RWPE1 (cell line): Measurements from ENCODE around the gene FRMD5.

Experiments
- CTCF ChIA-PET: fragments of 350-600 bp; sonication (Branson Sonifier 250); formaldehyde crosslinking; extraction: SDS; loops from one replicate; lab custom pipeline; 2021; lab: Yijun Ruan, JAX
- POLR2A ChIA-PET: fragments of 400-600 bp; formaldehyde crosslinking; extraction: SDS; loops from one replicate; lab custom pipeline; 2020; ENCODE audit warnings: antibody characterized with exemption; ENCODE audit not compliant: low non-redundant PET; lab: Yijun Ruan, JAX
- DNase-seq: peaks from one replicate; pipeline ENCODE4 v3.0.0; 2012; ENCODE audit warnings: low spot score
- H3K27ac ChIP-seq: fragments of 450-650 bp; 2 replicates; pipeline ENCODE4 v1.5.1; 2017
- CTCF ChIP-seq: fragments of 450-650 bp; conservative IDR thresholded peaks from 2 replicates; pipeline ENCODE4 v1.5.1; 2017; ENCODE audit warnings: low read depth, mild to moderate bottlenecking

FRMD5 gene

GRCh38 chr15:43948691-43949325 lies 246.3 kb downstream of the FRMD5 start:
- no peak for TF ChIP-seq CTCF
- no peak for DNase-seq
- POLR2A ChIA-PET, result no interaction called here
- no peak overlapping the region for H3K27ac ChIP-seq
- CTCF ChIA-PET, result interaction anchor here (0.6 kb wide), 1 partner anchor 260 kb away, joined by 3 read pairs; no protein-coding TSS in a partner anchor

GRCh38 chr15:43943511-43943910 lies 251.6 kb downstream of the FRMD5 start:
- DNase-seq, result no peak
- H3K27ac ChIP-seq, result no peak overlapping the region
- no peak for TF ChIP-seq CTCF
- ChIA-PET POLR2A (no interaction called here), CTCF (no interaction called here)

DNA sequence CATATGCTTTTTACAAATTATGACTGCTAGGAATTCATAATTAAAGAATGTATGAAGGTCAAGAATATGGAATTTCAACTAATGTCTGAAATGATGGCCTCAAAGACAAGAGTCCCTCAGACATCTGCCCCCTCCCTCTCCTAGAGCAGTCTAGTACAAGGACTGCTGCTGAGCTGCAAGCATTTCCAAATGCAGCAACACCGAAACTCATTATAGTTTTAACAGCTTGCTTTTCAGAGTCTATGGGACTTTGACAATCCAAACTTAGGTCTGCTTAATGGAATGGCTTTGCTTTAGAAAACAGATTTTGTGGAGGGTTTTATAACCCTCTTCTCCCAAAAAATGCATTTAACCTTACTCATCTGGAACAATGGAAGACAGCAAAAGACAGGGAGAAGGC lies 252.9 kb downstream of the FRMD5 start:
- no peak for TF ChIP-seq CTCF
- ChIA-PET CTCF (interaction anchor here (0.6 kb wide), 1 partner anchor 42 kb away, joined by 5 read pairs; no protein-coding TSS in a partner anchor), POLR2A (no interaction called here)
- DNase-seq, result no peak
- no peak overlapping the region for H3K27ac ChIP-seq

DNA sequence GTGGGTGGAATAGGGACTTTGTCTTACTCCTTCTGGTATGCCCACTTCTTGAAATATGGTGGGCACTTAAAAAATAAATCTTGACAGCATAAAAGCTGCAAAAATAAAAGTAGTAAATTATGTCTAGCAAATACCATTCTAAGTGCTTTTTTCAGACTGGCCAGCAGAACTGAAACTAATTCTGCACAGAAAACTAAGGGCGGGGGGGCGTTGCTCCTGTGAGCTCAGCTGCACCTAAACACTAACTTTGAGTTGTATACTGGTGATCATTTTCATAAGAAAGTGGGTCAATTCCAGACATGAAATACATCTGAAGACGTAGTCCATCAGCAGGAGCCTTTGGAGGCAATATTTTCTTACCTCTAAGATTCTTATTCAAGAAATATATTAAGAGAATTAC lies 253.5 kb downstream of the FRMD5 start:
- TF ChIP-seq CTCF, result no peak
- DNase-seq, result no peak
- POLR2A ChIA-PET, result no interaction called here
- CTCF ChIA-PET, result no interaction called here
- no peak overlapping the region for H3K27ac ChIP-seq

GRCh38 chr15:43941071-43941470 lies 254.0 kb downstream of the FRMD5 start:
- no peak for DNase-seq
- no peak for TF ChIP-seq CTCF
- H3K27ac ChIP-seq, result no peak overlapping the region
- CTCF ChIA-PET, result interaction anchor here (1.0 kb wide), 1 partner anchor 12 kb away, joined by 6 read pairs; no protein-coding TSS in a partner anchor
- POLR2A ChIA-PET, result no interaction called here

GRCh38 chr15:43939070-43939469 lies 256.0 kb downstream of the FRMD5 start:
- CTCF ChIA-PET, result interaction anchor here (0.5 to 1.0 kb wide), 10 partner anchors 35 to 1743 kb away, joined by 3 to 8 read pairs (median 3); no protein-coding TSS in a partner anchor
- DNase-seq, result peak; percentile 55

More at GRCh38 chr15:43939070-43939469, 256.0 kb downstream of the FRMD5 start:
- POLR2A ChIA-PET, result no interaction called here
- TF ChIP-seq CTCF, result no peak; the same call in 1 of the 2 replicates
- no peak overlapping the region for H3K27ac ChIP-seq
